ENCODE measurements around the gene KAT2A. TPM values are rescaled to one million over a fixed set of nuclear protein-coding genes. Genes with fewer than 3 reads are reported as not detected.

Gene KAT2A
- total RNA-seq, 1 donor from 2014 or later = 86.2 TPM

DNA sequence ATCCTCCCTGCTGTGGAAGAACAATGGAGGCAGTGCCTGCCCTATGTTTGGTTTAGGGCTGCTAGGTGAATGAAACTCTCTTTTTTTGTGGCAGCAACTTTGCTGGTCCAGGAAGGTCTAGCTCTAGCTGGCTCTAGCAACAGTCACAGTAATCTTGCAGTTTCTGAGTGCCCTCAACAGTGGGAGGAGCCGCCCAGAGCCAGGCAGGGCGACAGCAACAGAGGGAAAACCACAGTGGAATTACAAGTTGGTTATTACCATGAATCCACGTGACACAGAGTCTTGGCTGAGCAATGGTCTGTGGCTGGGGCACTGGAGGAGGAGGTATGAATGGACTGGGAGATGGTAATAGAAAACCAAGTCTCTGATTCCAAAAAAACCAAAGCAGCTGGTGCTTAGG lies 11.8 kb upstream of the KAT2A start:
- H3K27ac Mint-ChIP-seq = peak overlapping the region; percentile 63
- TF ChIP-seq, protein P1, sequence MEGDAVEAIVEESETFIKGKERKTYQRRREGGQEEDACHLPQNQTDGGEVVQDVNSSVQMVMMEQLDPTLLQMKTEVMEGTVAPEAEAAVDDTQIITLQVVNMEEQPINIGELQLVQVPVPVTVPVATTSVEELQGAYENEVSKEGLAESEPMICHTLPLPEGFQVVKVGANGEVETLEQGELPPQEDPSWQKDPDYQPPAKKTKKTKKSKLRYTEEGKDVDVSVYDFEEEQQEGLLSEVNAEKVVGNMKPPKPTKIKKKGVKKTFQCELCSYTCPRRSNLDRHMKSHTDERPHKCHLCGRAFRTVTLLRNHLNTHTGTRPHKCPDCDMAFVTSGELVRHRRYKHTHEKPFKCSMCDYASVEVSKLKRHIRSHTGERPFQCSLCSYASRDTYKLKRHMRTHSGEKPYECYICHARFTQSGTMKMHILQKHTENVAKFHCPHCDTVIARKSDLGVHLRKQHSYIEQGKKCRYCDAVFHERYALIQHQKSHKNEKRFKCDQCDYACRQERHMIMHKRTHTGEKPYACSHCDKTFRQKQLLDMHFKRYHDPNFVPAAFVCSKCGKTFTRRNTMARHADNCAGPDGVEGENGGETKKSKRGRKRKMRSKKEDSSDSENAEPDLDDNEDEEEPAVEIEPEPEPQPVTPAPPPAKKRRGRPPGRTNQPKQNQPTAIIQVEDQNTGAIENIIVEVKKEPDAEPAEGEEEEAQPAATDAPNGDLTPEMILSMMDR (IDR thresholded peaks at IDR 0.05; ENCODE audit: unreplicated experiment) = no peak
- H3K4me3 Mint-ChIP-seq = no peak overlapping the region
- DNase-seq (ENCODE audit: low spot score in 2 of 2, unreplicated experiment in 2 of 2) = no peak
- no peaks in the 10 kb centered on the region for H3K9me3 Mint-ChIP-seq
- no peaks in the 10 kb centered on the region for H3K27me3 Mint-ChIP-seq (ENCODE audit: low read depth)
- H3K36me3 Mint-ChIP-seq = peaks cover 15% of the 10 kb centered on the region
- H3K4me1 Mint-ChIP-seq = peaks cover 17% of the 10 kb centered on the region

DNA sequence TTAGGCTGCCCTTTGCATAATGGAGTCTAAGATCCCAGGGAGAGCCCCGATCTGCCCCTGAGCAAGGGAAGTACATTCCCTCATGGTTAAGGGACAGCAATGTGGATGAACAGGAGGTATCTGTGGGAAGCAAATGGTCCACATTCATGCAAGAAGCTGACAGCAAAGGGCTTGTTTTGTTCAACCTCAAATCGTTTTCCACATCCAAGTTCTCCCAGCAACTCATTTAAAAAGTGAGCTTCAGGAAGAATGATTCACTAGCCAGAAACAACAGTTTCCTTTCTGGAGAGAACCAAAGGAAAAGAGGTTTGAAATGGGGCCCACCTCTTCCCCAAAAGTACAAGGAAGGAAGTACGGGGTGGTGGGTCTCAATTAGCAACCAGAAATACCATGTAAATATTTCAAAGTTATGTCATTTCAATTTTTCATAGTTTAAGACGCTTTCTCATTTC lies 10.8 kb upstream of the KAT2A start:
- no peaks in the 10 kb centered on the region for H3K27me3 Mint-ChIP-seq (ENCODE audit: low read depth)
- no peak overlapping the region for H3K27ac Mint-ChIP-seq
- H3K9me3 Mint-ChIP-seq = no peaks in the 10 kb centered on the region
- peaks cover 15% of the 10 kb centered on the region for H3K36me3 Mint-ChIP-seq
- H3K4me3 Mint-ChIP-seq = no peak overlapping the region
- DNase-seq (ENCODE audit: low spot score in 2 of 2, unreplicated experiment in 2 of 2) = no peak
- H3K4me1 Mint-ChIP-seq = peaks cover 17% of the 10 kb centered on the region
- TF ChIP-seq, protein P1 (IDR thresholded peaks at IDR 0.05; ENCODE audit: unreplicated experiment) = no peak

DNA sequence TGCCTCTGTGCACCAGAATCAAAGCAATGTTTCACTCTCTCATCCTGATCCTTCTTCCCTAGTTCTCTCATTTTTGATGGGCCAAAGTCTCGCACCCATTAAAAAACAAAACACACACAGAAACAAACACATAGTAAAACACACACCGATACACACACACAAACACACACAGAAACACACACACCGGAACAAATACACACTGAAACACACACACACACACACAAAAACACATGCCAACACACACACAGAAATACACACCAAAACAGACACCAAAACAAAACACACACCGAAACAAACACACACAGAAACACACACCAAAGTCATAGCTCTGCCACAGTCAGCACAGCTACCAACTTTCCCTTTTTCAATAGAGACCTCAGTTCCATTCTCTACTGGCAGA lies 10.1 kb upstream of the KAT2A start:
- H3K4me3 Mint-ChIP-seq = no peak overlapping the region
- peaks cover 17% of the 10 kb centered on the region for H3K4me1 Mint-ChIP-seq
- no peak overlapping the region for H3K27ac Mint-ChIP-seq
- no peak for DNase-seq (ENCODE audit: low spot score in 2 of 2, unreplicated experiment in 2 of 2)
- TF ChIP-seq, protein P1 (IDR thresholded peaks at IDR 0.05; ENCODE audit: unreplicated experiment) = no peak
- no peaks in the 10 kb centered on the region for H3K9me3 Mint-ChIP-seq
- no peaks in the 10 kb centered on the region for H3K27me3 Mint-ChIP-seq (ENCODE audit: low read depth)
- H3K36me3 Mint-ChIP-seq = peaks cover 15% of the 10 kb centered on the region

DNA sequence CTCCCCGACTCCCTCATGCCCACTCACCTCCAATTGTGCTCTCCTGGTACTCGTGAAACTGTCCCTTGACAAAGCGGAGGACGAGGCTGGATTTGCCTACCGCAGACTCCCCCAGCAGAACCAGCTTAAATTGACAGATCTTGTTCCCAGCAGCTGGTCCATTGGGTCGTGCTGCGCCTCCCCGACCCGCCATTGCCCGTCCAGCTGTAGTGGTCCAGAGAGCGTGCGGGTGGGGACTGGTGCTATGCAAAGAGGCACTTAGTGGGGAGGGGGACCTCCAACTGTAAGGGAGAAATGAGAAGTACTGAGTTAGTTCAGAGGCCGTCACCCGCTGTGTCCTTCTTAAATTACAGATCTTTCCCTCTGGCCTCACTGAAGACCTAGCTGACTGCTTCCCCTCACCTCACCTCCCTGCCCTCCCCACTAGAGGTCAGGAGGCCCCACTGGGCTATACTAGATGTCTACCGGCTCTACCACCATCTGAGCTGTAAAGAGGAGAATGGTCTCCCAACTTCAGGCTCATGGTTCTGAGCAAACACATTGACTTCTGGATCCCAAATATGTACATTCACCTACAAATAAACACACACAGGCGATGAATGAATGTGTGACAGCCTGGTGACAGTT lies 9.3 kb upstream of the KAT2A start:
- H3K4me3 Mint-ChIP-seq = no peak overlapping the region
- H3K36me3 Mint-ChIP-seq = peaks cover 22% of the 10 kb centered on the region
- peaks cover 11% of the 10 kb centered on the region for H3K4me1 Mint-ChIP-seq
- TF ChIP-seq, protein P1 (IDR thresholded peaks at IDR 0.05; ENCODE audit: unreplicated experiment) = no peak
- H3K27ac Mint-ChIP-seq = no peak overlapping the region
- H3K27me3 Mint-ChIP-seq (ENCODE audit: low read depth) = no peaks in the 10 kb centered on the region
- no peaks in the 10 kb centered on the region for H3K9me3 Mint-ChIP-seq
- no peak for DNase-seq (ENCODE audit: low spot score in 2 of 2, unreplicated experiment in 2 of 2)

DNA sequence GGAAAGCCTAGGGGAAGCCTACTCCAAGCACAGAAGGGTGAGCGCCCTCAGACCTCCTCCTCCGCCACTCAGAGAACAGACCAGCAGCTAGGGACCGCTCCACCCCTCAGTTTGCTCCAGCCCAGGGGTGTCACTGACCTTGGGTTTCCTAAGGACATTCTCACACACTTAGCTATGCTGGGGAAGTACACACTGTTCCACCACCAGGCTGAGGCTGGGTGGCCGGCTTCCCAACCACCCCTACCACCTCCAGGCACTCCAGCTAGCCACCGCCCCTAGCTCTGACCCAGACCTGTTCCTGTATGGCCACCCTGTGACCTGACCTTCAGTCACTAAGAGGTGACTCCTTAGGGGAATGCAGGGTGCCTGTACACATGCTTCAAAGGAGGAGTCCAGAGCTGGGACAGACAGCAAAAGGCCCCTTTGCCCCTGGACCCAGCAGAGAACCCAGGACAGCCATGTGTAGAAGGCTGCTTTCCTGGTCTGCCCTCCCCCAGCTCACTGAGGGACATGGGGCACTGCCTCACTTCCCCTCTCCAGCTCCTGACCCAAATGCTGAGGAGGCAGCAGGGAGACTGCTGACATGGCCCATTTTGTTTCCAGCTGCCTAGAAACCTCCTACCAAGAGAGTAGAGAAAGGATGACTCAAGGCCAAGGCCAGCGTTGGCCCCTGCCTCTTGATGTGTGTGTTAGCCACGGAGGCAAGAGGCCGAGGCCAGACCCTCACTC lies 8.1 kb upstream of the KAT2A start:
- Mint-ChIP-seq H3K27me3 (ENCODE audit: low read depth) (no peaks in the 10 kb centered on the region), H3K27ac (no peak overlapping the region), H3K4me3 (no peak overlapping the region), H3K9me3 (no peaks in the 10 kb centered on the region), H3K4me1 (peaks cover 9% of the 10 kb centered on the region), H3K36me3 (peaks cover 28% of the 10 kb centered on the region)
- TF ChIP-seq, protein P1 (IDR thresholded peaks at IDR 0.05; ENCODE audit: unreplicated experiment) = no peak
- DNase-seq (ENCODE audit: low spot score in 2 of 2, unreplicated experiment in 2 of 2) = no peak
